Midbrain (tissue), 1 donor: Measurements from ENCODE around the gene CUL1.

Experiments
- DNase-seq: peaks from one replicate; lab custom pipeline; 2025; lab: John Stamatoyannopoulos, UW

Gene CUL1

GRCh38 chr7:148804343-148805235 is 105.9 kb downstream of the CUL1 start:
- no peak for DNase-seq

- no peak for DNase-seq
Measured at GRCh38 chr7:148806187-148806586, 107.5 kb downstream of the CUL1 start.

DNA sequence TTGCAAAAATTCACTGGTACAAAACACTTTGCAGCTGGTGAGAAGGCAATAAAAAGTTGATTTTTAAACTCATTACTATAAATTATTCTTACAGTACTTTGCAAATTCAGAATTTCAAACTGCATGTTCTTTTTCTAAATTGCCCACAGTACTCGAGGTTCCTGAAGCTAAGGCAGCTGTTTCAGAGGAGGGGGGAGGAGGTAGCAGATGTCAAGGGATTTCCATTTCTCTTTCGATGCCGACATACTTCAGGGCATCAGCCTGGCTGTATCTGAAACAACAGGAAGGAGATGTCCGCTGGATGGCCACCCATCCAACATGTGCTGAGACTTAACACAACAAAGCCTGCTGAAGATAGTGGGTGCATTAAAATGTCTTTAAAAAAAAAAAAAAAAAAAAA is 108.7 kb downstream of the CUL1 start:
- DNase-seq: no peak

- no peak for DNase-seq
Measured at GRCh38 chr7:148809856-148810255, 111.2 kb downstream of the CUL1 start.

DNA sequence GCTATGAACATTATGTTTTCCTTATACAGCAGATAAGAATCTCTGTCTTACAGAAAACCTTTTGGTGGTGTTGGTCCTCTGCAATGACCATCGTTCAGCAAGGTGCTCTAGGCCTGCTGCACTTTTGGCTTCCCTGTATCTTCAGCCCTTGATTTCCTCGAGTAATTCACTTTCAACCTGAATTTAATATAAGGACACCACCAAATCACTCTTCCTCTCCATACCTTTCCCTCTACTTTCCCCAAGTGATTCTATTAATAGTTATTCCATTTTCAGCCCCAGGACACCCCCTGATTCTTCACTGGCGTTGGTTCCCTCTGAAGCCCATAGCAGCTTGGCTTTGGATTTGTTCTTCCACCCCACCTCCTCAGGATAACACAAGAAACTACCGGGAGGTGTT is 113.2 kb downstream of the CUL1 start:
- no peak for DNase-seq

DNA sequence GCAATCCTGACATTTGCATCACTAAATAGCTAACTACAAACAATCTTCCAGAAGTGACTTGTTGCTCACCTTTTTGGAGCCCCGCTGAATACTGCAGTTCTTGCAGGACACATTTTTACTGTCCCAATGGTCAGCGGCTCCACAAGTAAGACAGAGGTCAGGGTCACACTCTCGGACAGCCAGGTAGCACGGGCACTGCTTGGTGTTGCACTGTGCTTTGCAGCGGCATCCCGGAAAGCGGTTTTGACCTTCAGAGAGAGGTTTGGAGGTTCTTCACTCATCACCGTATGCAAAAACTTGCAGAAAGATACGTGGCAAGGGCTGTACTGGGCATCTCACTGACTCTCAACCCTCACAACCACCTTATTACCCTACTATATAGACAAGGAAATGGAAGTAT is 115.2 kb downstream of the CUL1 start:
- DNase-seq: no peak

DNA sequence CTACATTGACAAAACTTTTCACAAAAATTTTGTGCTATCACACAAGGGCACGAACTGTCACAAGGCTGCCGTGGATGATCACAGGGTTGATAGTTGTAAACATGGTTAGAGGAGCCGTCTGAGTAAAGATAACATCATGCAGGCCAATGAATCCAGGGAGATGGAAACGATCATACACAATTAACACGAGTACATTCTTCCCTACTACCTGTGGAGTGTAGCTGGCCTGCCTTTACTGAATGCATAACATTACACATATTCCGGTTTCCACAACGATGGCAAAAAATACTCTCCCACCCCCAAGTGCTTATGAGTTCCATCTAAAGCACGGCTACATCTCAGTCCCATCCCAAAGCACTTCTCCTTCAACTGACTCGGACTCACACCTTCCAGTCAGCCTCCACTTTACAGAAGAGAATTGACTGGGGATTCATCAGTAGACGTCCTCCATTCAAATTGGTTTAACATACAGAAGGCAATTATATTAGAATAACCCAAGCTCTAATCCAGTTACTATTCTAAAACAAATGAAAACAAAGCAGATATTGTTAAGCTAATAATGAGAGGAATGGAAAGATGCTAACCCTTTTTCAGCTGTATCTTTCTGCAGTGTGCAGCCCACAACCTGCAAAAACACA is 116.3 kb downstream of the CUL1 start:
- no peak for DNase-seq

DNA sequence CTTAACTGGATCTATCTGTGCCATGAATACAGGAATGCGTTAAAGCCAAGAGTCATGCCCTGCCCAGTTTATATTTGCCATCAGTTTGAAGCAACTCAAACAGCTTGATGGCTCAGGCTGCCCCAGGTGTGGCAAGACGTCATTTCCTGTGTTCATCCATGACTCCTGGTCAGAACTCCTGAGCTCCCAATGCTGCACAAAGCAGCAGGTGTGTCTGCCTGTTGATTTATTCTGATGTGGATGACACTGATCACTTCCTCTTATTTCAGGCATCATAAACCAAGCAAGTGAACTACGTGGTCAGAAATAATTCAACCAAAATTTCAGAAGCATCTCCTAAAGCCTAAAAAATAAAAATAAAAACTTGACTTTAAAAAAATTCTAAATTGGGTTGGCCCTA is 116.9 kb downstream of the CUL1 start:
- no peak for DNase-seq

GRCh38 chr7:148819697-148820360 is 121.1 kb downstream of the CUL1 start:
- DNase-seq: no peak

GRCh38 chr7:148821422-148821821 is 122.7 kb downstream of the CUL1 start:
- DNase-seq: no peak

DNA sequence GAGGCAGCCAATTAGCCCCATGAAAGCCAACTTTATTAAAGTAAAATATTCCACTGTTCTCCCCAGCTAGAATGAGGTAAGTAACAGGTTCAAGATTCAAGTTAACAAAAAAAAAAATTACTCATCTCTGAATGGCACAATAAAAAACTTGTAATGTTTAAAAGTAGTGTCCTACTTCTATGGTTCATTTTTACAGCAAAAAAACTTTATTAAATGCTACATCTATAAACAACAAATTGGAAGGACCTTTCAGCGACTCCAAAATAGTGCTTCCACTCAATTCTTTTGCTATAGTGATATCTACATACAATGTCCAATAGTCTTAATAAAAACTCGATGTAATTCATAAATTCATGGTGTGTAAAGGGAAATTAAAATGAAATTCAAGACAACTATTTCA is 126.2 kb downstream of the CUL1 start:
- no peak for DNase-seq

GRCh38 chr7:148825338-148825737 is 126.6 kb downstream of the CUL1 start:
- no peak for DNase-seq

GRCh38 chr7:148828965-148829364 is 130.3 kb downstream of the CUL1 start:
- no peak for DNase-seq

DNA sequence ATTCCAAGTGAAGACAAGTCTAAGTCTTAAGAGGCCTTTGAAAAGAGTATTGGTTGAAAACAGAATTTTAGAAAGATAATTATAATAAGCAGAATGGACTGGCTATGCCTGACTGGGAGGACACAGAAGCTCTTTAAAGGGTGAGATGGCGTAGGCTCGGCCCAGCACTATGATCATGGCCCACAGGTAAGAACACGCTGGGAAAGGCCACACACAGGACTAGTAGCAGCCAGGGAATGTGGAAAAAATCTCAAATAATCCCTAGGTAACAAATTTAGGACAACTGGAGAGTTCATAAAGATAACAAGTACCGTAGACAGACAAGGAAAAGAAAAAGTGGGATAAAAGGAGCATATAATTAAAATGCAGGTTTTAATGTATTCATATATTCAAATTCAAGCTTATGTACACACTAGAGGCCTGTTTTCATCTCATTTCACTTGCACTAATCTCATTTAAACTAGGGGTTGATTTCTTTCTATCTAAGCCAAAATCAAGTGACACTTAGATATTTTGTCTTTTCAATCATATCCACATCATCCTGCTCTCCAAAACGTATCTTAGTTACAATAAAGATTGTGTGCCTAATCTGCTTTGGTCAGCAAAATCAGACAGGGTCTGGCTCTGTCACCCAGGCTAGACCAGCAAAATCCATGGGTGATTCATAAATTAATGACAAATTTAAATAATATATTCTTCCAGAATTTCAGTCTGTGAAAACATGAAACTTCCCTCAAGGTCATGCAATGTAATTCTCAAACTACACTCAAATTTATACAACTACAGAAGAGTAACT is 132.4 kb downstream of the CUL1 start:
- DNase-seq: no peak

GRCh38 chr7:148831782-148832181 is 133.1 kb downstream of the CUL1 start:
- DNase-seq: no peak

GRCh38 chr7:148834605-148835004 is 135.9 kb downstream of the CUL1 start:
- no peak for DNase-seq

DNA sequence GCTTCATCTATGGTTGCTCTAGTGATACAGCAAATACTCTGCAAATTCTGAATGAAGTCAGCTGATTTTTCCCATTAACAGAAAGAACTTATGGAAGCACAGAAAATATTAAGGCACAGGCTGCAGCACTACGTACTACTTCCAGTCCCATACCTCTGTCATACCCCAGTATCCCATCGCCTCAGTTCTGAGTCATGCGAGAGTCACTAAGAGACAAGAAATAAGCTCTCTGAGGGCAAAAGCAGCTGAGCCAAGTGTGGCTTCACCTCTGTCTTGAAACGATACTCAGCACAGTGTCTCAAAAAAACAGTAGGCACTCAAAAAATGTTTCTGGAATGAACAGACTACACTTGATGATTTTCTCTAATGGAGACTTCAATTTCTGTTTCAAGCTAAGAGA is 137.2 kb downstream of the CUL1 start:
- no peak for DNase-seq

DNA sequence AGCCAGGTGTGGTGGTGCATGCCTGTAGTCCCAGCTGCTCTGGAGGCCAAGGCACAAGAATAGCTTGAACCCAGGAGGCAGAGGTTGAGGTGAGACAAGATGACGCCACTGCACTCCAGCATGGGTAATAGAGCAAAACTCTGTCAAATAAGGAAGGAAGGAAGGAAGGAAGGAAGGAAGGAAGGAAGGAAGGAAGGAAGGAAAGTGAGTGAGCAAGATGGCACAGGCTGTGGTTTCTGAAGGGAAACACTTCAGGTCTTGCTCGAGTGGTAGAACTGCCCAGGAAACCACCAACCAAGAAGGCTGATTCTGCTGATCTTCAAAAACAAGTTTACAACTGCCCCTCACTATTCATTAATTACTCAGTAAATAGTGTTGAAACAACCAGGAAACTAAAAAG is 140.2 kb downstream of the CUL1 start:
- DNase-seq: no peak

DNA sequence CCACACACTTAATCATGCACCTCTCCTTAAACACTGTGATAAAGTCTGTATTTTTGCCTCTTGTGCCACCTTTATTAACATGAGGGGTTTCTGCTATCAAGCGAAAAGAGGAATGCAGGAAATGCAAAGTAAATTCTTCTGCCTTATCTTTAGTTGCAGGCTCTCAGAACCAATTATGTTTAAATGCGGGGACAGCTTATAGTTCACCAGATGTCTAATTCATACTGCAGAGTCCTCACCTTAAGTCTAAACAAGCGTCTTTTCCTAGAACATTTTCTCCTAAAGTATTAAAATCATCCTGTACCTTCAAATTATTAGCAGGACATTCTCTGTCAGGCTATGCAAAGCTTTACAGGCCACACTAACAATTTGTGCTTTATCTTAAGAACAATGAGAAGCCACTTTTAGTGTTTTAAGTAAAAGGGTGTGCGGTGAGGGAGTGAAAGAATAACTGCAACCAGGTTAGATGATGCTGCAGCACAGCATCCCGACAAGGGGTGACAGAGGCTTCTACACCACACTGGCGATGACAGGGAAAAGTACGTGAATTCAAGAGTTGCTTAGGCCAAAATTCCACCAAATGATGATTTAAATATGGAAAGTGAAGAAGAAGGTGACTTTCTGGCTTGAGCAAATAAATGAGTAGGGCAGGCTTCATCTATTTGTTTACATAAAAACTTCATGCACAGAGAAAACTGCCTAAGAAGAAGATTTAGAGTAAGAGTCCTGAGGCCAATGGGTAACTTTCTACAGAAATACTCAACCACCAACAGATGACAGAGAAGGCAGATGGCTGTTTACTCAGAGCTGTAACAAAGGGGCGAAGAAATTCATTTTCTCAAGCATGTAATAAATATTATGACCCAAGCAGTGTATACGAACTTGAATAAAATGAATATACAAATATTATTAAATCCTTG is 149.4 kb downstream of the CUL1 start:
- no peak for DNase-seq

DNA sequence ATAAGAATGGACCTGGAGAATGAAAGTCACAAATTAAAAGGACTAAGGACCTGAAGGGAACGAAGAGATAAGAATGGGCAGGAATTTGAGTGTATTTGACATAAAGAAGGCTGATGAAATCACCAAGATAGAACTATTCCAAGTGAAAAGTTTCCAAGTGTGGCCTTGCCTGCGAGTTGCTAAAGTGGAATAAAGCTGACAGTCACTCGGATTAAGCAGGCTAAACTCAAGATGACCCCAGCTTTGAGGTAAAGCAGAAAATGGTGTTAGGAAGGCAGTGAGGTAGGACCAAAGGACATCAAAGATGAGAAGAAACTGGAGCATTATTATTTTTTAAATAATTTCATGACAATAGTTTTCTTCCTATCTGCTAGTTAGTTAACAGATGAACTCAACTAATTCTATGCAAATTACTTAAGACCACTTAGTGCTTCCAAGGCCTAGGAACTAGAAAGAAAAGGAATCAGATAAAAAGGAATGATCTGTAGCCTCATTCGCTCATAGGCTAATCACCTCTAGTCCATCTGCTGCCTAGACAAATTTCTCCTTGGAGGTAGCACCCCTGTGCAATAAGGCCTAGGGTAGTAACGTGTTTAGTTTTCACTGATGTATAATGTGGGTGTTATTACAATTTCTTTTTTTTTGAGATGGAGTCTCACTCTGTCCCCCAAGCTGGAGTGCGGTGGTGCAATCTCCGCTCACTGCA is 150.8 kb downstream of the CUL1 start:
- no peak for DNase-seq
